H9 (cell line): ENCODE measurements around the gene OR2F2. TPM values are rescaled to one million over a fixed set of nuclear protein-coding genes. Genes with fewer than 3 reads are reported as not detected.

ENCODE experiments used
- DNase-seq: peaks from one replicate; pipeline ENCODE4 v3.0.0-alpha.2; 2017
- H2AFZ ChIP-seq: one replicate; pipeline ENCODE4 v1.6.1; 2013; ENCODE audit warnings: mild to moderate bottlenecking, low read length, control low read depth, moderate library complexity
- H2AK5ac ChIP-seq: 2 replicates; pipeline ENCODE4 v1.6.1; 2013; ENCODE audit warnings: low read length, control low read depth, mixed read lengths; ENCODE audit not compliant: insufficient read length
- H2BK120ac ChIP-seq: one replicate; pipeline ENCODE4 v1.6.1; 2013; ENCODE audit warnings: low read depth, mild to moderate bottlenecking, low read length, control low read depth, inconsistent platforms; ENCODE audit not compliant: poor library complexity, severe bottlenecking
- H2BK12ac ChIP-seq: 2 replicates; pipeline ENCODE4 v1.6.1; 2013; ENCODE audit warnings: low read length, control low read depth, mixed read lengths, low read depth; ENCODE audit not compliant: insufficient read length
- H2BK15ac ChIP-seq: 2 replicates; pipeline ENCODE4 v1.6.1; 2013; ENCODE audit warnings: low read depth, low read length, control low read depth
- H2BK20ac ChIP-seq: one replicate; pipeline ENCODE4 v1.6.1; 2013; ENCODE audit warnings: low read depth, mild to moderate bottlenecking, low read length, control low read depth, inconsistent platforms; ENCODE audit not compliant: poor library complexity, severe bottlenecking
- H2BK5ac ChIP-seq: 2 replicates; pipeline ENCODE4 v1.6.1; 2013; ENCODE audit warnings: low read length, control low read depth, mixed read lengths; ENCODE audit not compliant: insufficient read length
- H3K14ac ChIP-seq: 2 replicates; pipeline ENCODE4 v1.6.1; 2013; ENCODE audit warnings: low read length, control low read depth; ENCODE audit not compliant: insufficient read depth
- H3K18ac ChIP-seq: 2 replicates; pipeline ENCODE4 v1.6.1; 2013; ENCODE audit warnings: low read depth, mild to moderate bottlenecking, mixed read lengths, low read length, control low read depth; ENCODE audit not compliant: insufficient read length
- H3K23ac ChIP-seq: 2 replicates; pipeline ENCODE4 v1.6.1; 2013; ENCODE audit warnings: low read length, control low read depth, mixed read lengths, low read depth; ENCODE audit not compliant: insufficient read length
- H3K23me2 ChIP-seq: 2 replicates; pipeline ENCODE4 v1.6.1; 2013; ENCODE audit warnings: low read depth, mild to moderate bottlenecking, mixed read lengths, low read length, control low read depth; ENCODE audit not compliant: insufficient read length, poor library complexity, severe bottlenecking
- H3K27ac ChIP-seq: 2 replicates; pipeline ENCODE4 v1.5.1; 2013; ENCODE audit warnings: low read length, control low read depth, mixed read lengths, low read depth; ENCODE audit not compliant: insufficient read length
- H3K27me3 ChIP-seq: 2 replicates; pipeline ENCODE4 v1.6.1; 2013; ENCODE audit warnings: low read length, control low read depth, inconsistent platforms; ENCODE audit not compliant: insufficient read depth
- H3K4ac ChIP-seq: 2 replicates; pipeline ENCODE4 v1.6.1; 2013; ENCODE audit warnings: low read depth, mild to moderate bottlenecking, control low read depth, inconsistent platforms, low read length, moderate library complexity
- H3K4me1 ChIP-seq: 2 replicates; pipeline ENCODE4 v1.6.1; 2013; ENCODE audit warnings: low read length, control low read depth, inconsistent platforms; ENCODE audit not compliant: insufficient read depth
- H3K4me2 ChIP-seq: 2 replicates; pipeline ENCODE4 v1.6.1; 2013; ENCODE audit warnings: low read length, control low read depth, mixed read lengths; ENCODE audit not compliant: insufficient read length, insufficient read depth
- H3K56ac ChIP-seq: 2 replicates; pipeline ENCODE4 v1.6.1; 2013; ENCODE audit warnings: low read depth, mild to moderate bottlenecking, mixed read lengths, low read length, control low read depth; ENCODE audit not compliant: insufficient read length
- H3K79me1 ChIP-seq: 2 replicates; pipeline ENCODE4 v1.6.1; 2013; ENCODE audit warnings: low read depth, mild to moderate bottlenecking, moderate library complexity, low read length, control low read depth, inconsistent platforms; ENCODE audit not compliant: insufficient read depth, poor library complexity, severe bottlenecking
- H3K79me2 ChIP-seq: 2 replicates; pipeline ENCODE4 v1.6.1; 2013; ENCODE audit warnings: low read length, control low read depth, inconsistent platforms; ENCODE audit not compliant: insufficient read depth
- H3K9ac ChIP-seq: 2 replicates; pipeline ENCODE4 v1.6.1; 2013; ENCODE audit warnings: low read length, control low read depth, mixed read lengths; ENCODE audit not compliant: insufficient read length; ENCODE audit errors: extremely low read depth
- H3K9me3 ChIP-seq: one replicate; pipeline ENCODE4 v1.6.1; 2013; ENCODE audit warnings: low read depth, low read length, inconsistent platforms; ENCODE audit not compliant: control insufficient read depth
- H3T11ph ChIP-seq: one replicate; pipeline ENCODE4 v1.6.1; 2013; ENCODE audit warnings: mild to moderate bottlenecking, low read length, control low read depth, inconsistent platforms
- H4K20me1 ChIP-seq: one replicate; pipeline ENCODE4 v1.6.1; 2013; ENCODE audit not compliant: control insufficient read depth, insufficient read length, insufficient read depth
- H4K5ac ChIP-seq: 2 replicates; pipeline ENCODE4 v1.6.1; 2013; ENCODE audit warnings: low read depth, mild to moderate bottlenecking, mixed read lengths, low read length, control low read depth; ENCODE audit not compliant: insufficient read length
- H4K8ac ChIP-seq: replicated peaks from 2 replicates; pipeline ENCODE4 v1.6.1; 2013; ENCODE audit warnings: low read length, control low read depth, mixed read lengths, low read depth; ENCODE audit not compliant: insufficient read length
- H4K91ac ChIP-seq: 2 replicates; pipeline ENCODE4 v1.6.1; 2013; ENCODE audit warnings: low read depth, mild to moderate bottlenecking, moderate library complexity, mixed read lengths, low read length, control low read depth; ENCODE audit not compliant: insufficient read length
- H3K27ac Mint-ChIP-seq, 3 experiments: 2 replicates in 2 of 3; 3 replicates in 1 of 3; pipeline ENCODE4 v1.8.0; 2020 to 2021; ENCODE audit warnings: mixed read lengths in 3 of 3, mild to moderate bottlenecking in 1 of 3, moderate library complexity in 1 of 3
- H3K27me3 Mint-ChIP-seq: 2 replicates; pipeline ENCODE4 v1.8.0; 2021; ENCODE audit warnings: low read depth, mild to moderate bottlenecking, moderate library complexity, mixed read lengths
- H3K36me3 Mint-ChIP-seq, 3 experiments: 2 replicates in 2 of 3; 3 replicates in 1 of 3; pipeline ENCODE4 v1.8.0; 2020 to 2021; ENCODE audit warnings: low read depth in 3 of 3, mixed read lengths in 3 of 3; ENCODE audit not compliant: insufficient read depth in 1 of 3
- H3K4me1 Mint-ChIP-seq, 2 experiments: 2 replicates each; pipeline ENCODE4 v1.8.0; 2020; ENCODE audit warnings: mixed read lengths in 2 of 2
- H3K4me3 Mint-ChIP-seq, 2 experiments: 2 replicates in 1 of 2; 3 replicates in 1 of 2; pipeline ENCODE4 v1.8.0; 2020 to 2021; ENCODE audit warnings: mild to moderate bottlenecking in 2 of 2, mixed read lengths in 2 of 2, moderate library complexity in 1 of 2
- H3K9me3 Mint-ChIP-seq, 2 experiments: 2 replicates in 1 of 2; 3 replicates in 1 of 2; pipeline ENCODE4 v1.8.0; 2020; ENCODE audit warnings: mild to moderate bottlenecking in 2 of 2, mixed read lengths in 2 of 2, moderate library complexity in 1 of 2
- WGBS: extraction: QIAGEN DNeasy Blood & Tissue Kit; methylation state at CpG from one replicate; pipeline ENCODE4 v1.1.7; 2013; ENCODE audit warnings: missing lambda C conversion rate, low lambda C conversion rate, mixed read lengths; ENCODE audit not compliant: insufficient read length; ENCODE audit errors: extremely low coverage; 5-methylcytosine and 5-hydroxymethylcytosine counted together
- total RNA-seq: library from RNA; stranded (reverse); gene quantifications from 2 replicates; pipeline ENCODE4 v1.2.1, GENCODE V29; 2021
- TF ChIP-seq, protein P1 (sequence below): fragments of 200-600 bp; sonication (generic); conservative IDR thresholded peaks from 3 replicates; pipeline ENCODE4 v1.8.0; 2021; ENCODE audit warnings: antibody characterized with exemption, mild to moderate bottlenecking

Gene OR2F2
- total RNA-seq, 1 experiment from 2014 or later = not detected

DNA sequence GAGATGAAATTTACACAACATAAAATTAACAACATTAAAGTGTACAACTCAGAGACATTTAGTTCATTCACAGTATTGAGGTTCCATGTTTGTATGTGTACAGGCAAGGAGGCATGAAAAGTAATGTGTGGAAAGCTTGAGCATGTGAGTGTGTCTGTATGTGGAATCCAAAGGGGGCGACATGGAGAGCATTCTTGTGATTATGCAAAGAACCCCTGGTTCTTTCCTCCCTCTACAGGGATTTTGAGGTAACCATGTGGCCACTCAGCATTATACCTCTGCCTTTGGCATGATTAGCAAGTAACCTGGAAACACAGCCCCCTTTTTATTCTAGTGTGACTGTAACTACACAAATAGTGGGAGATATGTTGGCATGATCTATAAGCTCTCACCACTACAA is 40.6 kb downstream of the OR2F2 start:
- Histone ChIP-seq H3K9ac (no peak overlapping the region), H4K20me1 (no peaks in the 10 kb centered on the region), H3T11ph (no peak overlapping the region), H3K23ac (no peak overlapping the region), H4K5ac (no peak overlapping the region), H3K23me2 (no peaks in the 10 kb centered on the region), H3K14ac (no peak overlapping the region), H3K4me2 (no peak overlapping the region), H3K56ac (no peak overlapping the region), H3K4ac (no peak overlapping the region), H3K27ac (no peak overlapping the region), H3K18ac (no peak overlapping the region), H4K91ac (no peak overlapping the region), H4K8ac (no peak overlapping the region), H2BK12ac (no peak overlapping the region), H3K9me3 (no peaks in the 10 kb centered on the region), H3K4me1 (no peaks in the 10 kb centered on the region), H2AK5ac (no peak overlapping the region), H2BK5ac (no peak overlapping the region), H3K79me2 (no peaks in the 10 kb centered on the region), H3K27me3 (no peaks in the 10 kb centered on the region), H2AFZ (no peak overlapping the region), H3K79me1 (no peaks in the 10 kb centered on the region), H2BK20ac (no peak overlapping the region), H2BK120ac (no peak overlapping the region), H2BK15ac (no peak overlapping the region)
- peak; percentile 30 for DNase-seq
- H3K9me3 Mint-ChIP-seq = peaks cover 5 to 10% of the 10 kb centered on the region in 2 experiments; a peak in 2 of 5 replicates
- H3K36me3 Mint-ChIP-seq = no peaks in the 10 kb centered on the region
- no peaks in the 10 kb centered on the region for H3K4me1 Mint-ChIP-seq
- WGBS = no CpG with 5 or more reads among the region's 1 CpG
- H3K27ac Mint-ChIP-seq = no peak overlapping the region
- H3K4me3 Mint-ChIP-seq = no peak overlapping the region
- TF ChIP-seq, protein P1, sequence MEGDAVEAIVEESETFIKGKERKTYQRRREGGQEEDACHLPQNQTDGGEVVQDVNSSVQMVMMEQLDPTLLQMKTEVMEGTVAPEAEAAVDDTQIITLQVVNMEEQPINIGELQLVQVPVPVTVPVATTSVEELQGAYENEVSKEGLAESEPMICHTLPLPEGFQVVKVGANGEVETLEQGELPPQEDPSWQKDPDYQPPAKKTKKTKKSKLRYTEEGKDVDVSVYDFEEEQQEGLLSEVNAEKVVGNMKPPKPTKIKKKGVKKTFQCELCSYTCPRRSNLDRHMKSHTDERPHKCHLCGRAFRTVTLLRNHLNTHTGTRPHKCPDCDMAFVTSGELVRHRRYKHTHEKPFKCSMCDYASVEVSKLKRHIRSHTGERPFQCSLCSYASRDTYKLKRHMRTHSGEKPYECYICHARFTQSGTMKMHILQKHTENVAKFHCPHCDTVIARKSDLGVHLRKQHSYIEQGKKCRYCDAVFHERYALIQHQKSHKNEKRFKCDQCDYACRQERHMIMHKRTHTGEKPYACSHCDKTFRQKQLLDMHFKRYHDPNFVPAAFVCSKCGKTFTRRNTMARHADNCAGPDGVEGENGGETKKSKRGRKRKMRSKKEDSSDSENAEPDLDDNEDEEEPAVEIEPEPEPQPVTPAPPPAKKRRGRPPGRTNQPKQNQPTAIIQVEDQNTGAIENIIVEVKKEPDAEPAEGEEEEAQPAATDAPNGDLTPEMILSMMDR = peak; percentile 44
- no peaks in the 10 kb centered on the region for H3K27me3 Mint-ChIP-seq
